Measurements from ENCODE around the gene FSTL5.
A peak's percentile ranks its signal among the peaks of the same experiment; 100 is the strongest.

FSTL5 gene

GRCh38 chr4:161841759-161842158 is 322.0 kb downstream of the FSTL5 start:
- H3K4me1 ChIP-seq = no peaks in the 10 kb centered on the region
- no peak for TF ChIP-seq Cebpa-rat (IDR thresholded peaks at IDR 0.05)
- no peaks in the 10 kb centered on the region for H3K27me3 ChIP-seq
- no peaks in the 10 kb centered on the region for H3K36me3 ChIP-seq
- no peaks in the 10 kb centered on the region; a peak in 1 of 22 replicates for H3K9me3 ChIP-seq (replicated peaks in 1 of 11)
- no peaks in the 10 kb centered on the region for H4K20me1 ChIP-seq
- H3K4me2 ChIP-seq = no peak overlapping the region
- H3K27ac ChIP-seq = no peak overlapping the region
- no peak overlapping the region for H3K4me3 ChIP-seq
- no peak overlapping the region for H3K9ac ChIP-seq

GRCh38 chr4:161829591-161829990 is 334.2 kb downstream of the FSTL5 start:
- Histone ChIP-seq H3K4me1 (peaks cover 0 to 18% (median 15%) of the 10 kb centered on the region in 10 experiments; a peak in 17 of 20 replicates), H3K9ac (no peak overlapping the region), H3K36me3 (no peaks in the 10 kb centered on the region), H4K20me1 (no peaks in the 10 kb centered on the region), H3K9me3 (replicated peaks in 1 of 11) (no peaks in the 10 kb centered on the region), H3K4me3 (no peak overlapping the region), H3K27me3 (no peaks in the 10 kb centered on the region), H3K27ac (no peak overlapping the region), H3K4me2 (no peak overlapping the region)
- no peak for TF ChIP-seq Cebpa-rat (IDR thresholded peaks at IDR 0.05)

GRCh38 chr4:161828061-161828460 is 335.7 kb downstream of the FSTL5 start:
- H3K27ac ChIP-seq = peak overlapping the region in 9 of 11 experiments; percentile 37 to 71 (median 59); a peak in 15 of 22 replicates
- no peaks in the 10 kb centered on the region for H3K36me3 ChIP-seq
- H3K4me3 ChIP-seq = peak overlapping the region in 5 of 10 experiments; percentile 9 to 48 (median 26); a peak in 6 of 20 replicates
- peak overlapping the region in 5 of 11 experiments; percentile 14 to 50 (median 29); a peak in 6 of 22 replicates for H3K9ac ChIP-seq
- TF ChIP-seq Cebpa-rat (IDR thresholded peaks at IDR 0.05) = no peak
- peaks cover 0 to 18% (median 15%) of the 10 kb centered on the region in 10 experiments; a peak in 17 of 20 replicates for H3K4me1 ChIP-seq
- peak overlapping the region; percentile 31 to 85 (median 68) for H3K4me2 ChIP-seq
- H3K9me3 ChIP-seq (replicated peaks in 1 of 11) = peaks cover 5 to 14% (median 7%) of the 10 kb centered on the region in 11 experiments
- no peaks in the 10 kb centered on the region for H3K27me3 ChIP-seq
- H4K20me1 ChIP-seq = no peaks in the 10 kb centered on the region

GRCh38 chr4:161827013-161827412 is 336.8 kb downstream of the FSTL5 start:
- H3K36me3 ChIP-seq = no peaks in the 10 kb centered on the region; a peak in 1 of 22 replicates
- no peaks in the 10 kb centered on the region for H4K20me1 ChIP-seq
- H3K27ac ChIP-seq = peak overlapping the region in 2 of 11 experiments; percentile 64 to 71; a peak in 4 of 22 replicates
- H3K4me2 ChIP-seq = peak overlapping the region in 8 of 11 experiments; percentile 62 to 85 (median 72); a peak in 13 of 22 replicates
- no peak overlapping the region for H3K9ac ChIP-seq
- TF ChIP-seq Cebpa-rat (IDR thresholded peaks at IDR 0.05) = no peak
- peaks cover 0 to 18% (median 15%) of the 10 kb centered on the region in 10 experiments; a peak in 17 of 20 replicates for H3K4me1 ChIP-seq
- H3K9me3 ChIP-seq (replicated peaks in 1 of 11) = peaks cover 16 to 25% (median 17%) of the 10 kb centered on the region in 11 experiments
- H3K4me3 ChIP-seq = no peak overlapping the region
- no peaks in the 10 kb centered on the region for H3K27me3 ChIP-seq

GRCh38 chr4:161823450-161823849 is 340.4 kb downstream of the FSTL5 start:
- Histone ChIP-seq H3K9me3 (replicated peaks in 1 of 11) (peaks cover 16 to 32% (median 19%) of the 10 kb centered on the region in 11 experiments), H3K27me3 (no peaks in the 10 kb centered on the region), H3K9ac (no peak overlapping the region), H3K4me2 (no peak overlapping the region), H3K4me1 (peaks cover 7 to 16% (median 14%) of the 10 kb centered on the region in 10 experiments; a peak in 19 of 20 replicates), H3K36me3 (no peaks in the 10 kb centered on the region; a peak in 1 of 22 replicates), H4K20me1 (no peaks in the 10 kb centered on the region), H3K4me3 (no peak overlapping the region), H3K27ac (no peak overlapping the region)
- no peak for TF ChIP-seq Cebpa-rat (IDR thresholded peaks at IDR 0.05)

GRCh38 chr4:161822174-161822573 is 341.6 kb downstream of the FSTL5 start:
- peaks cover 16 to 41% (median 20%) of the 10 kb centered on the region in 11 experiments for H3K9me3 ChIP-seq (replicated peaks in 1 of 11)
- H3K4me1 ChIP-seq = peaks cover under 1 to 19% (median 4%) of the 10 kb centered on the region in 10 experiments; a peak in 14 of 20 replicates
- H3K9ac ChIP-seq = no peak overlapping the region
- H4K20me1 ChIP-seq = no peaks in the 10 kb centered on the region
- H3K4me2 ChIP-seq = no peak overlapping the region
- no peak overlapping the region for H3K4me3 ChIP-seq
- no peaks in the 10 kb centered on the region for H3K27me3 ChIP-seq
- no peak overlapping the region for H3K27ac ChIP-seq
- TF ChIP-seq Cebpa-rat (IDR thresholded peaks at IDR 0.05) = no peak
- H3K36me3 ChIP-seq = no peaks in the 10 kb centered on the region; a peak in 1 of 22 replicates

- Histone ChIP-seq H4K20me1 (no peaks in the 10 kb centered on the region), H3K4me3 (no peak overlapping the region), H3K36me3 (no peaks in the 10 kb centered on the region; a peak in 1 of 22 replicates), H3K4me1 (peaks cover 0 to 33% (median 1%) of the 10 kb centered on the region in 10 experiments; a peak in 7 of 20 replicates), H3K9me3 (replicated peaks in 1 of 11) (peaks cover 9 to 25% (median 10%) of the 10 kb centered on the region in 11 experiments), H3K9ac (no peak overlapping the region), H3K27me3 (no peaks in the 10 kb centered on the region), H3K27ac (no peak overlapping the region), H3K4me2 (peak overlapping the region in 5 of 11 experiments; percentile 8 to 45 (median 26); a peak in 7 of 22 replicates)
- TF ChIP-seq Cebpa-rat (IDR thresholded peaks at IDR 0.05) = no peak
Measured at GRCh38 chr4:161817914-161818313, 345.9 kb downstream of the FSTL5 start.

- H3K36me3 ChIP-seq = no peaks in the 10 kb centered on the region
- peaks cover 0 to 16% (median under 1%) of the 10 kb centered on the region in 11 experiments; a peak in 12 of 22 replicates for H3K9me3 ChIP-seq (replicated peaks in 1 of 11)
- TF ChIP-seq Cebpa-rat (IDR thresholded peaks at IDR 0.05) = no peak
- H3K27me3 ChIP-seq = no peaks in the 10 kb centered on the region
- H3K27ac ChIP-seq = no peak overlapping the region
- no peak overlapping the region for H3K9ac ChIP-seq
- H4K20me1 ChIP-seq = no peaks in the 10 kb centered on the region
- peaks cover 0 to 34% (median 1%) of the 10 kb centered on the region in 10 experiments; a peak in 7 of 20 replicates for H3K4me1 ChIP-seq
- H3K4me2 ChIP-seq = no peak overlapping the region
- H3K4me3 ChIP-seq = no peak overlapping the region
Measured at GRCh38 chr4:161816958-161817357, 346.8 kb downstream of the FSTL5 start.

GRCh38 chr4:161815841-161816240 is 348.0 kb downstream of the FSTL5 start:
- Histone ChIP-seq H3K4me1 (peaks cover 0 to 34% (median 1%) of the 10 kb centered on the region in 10 experiments; a peak in 7 of 20 replicates), H3K4me2 (no peak overlapping the region), H3K4me3 (no peak overlapping the region), H3K27ac (no peak overlapping the region), H3K9me3 (replicated peaks in 1 of 11) (peaks cover 0 to 9% (median 0%) of the 10 kb centered on the region in 11 experiments; a peak in 1 of 22 replicates), H4K20me1 (no peaks in the 10 kb centered on the region), H3K9ac (no peak overlapping the region), H3K27me3 (no peaks in the 10 kb centered on the region), H3K36me3 (no peaks in the 10 kb centered on the region)
- no peak for TF ChIP-seq Cebpa-rat (IDR thresholded peaks at IDR 0.05)
